Gastroesophageal sphincter (tissue), 3 donors: ENCODE measurements around the gene MYRIP.

Source experiments
- EP300 ChIP-seq: sonication (generic); formaldehyde crosslinking; IDR thresholded peaks from one replicate; pipeline ENCODE4 v1.6.1; 2017; ENCODE audit warnings: antibody characterized with exemption, mild to moderate bottlenecking
- POLR2A ChIP-seq, 2 donors: fragments of 450-650 bp; IDR thresholded peaks; one replicate each; pipeline ENCODE4 v1.6.1; 2017; ENCODE audit warnings: antibody characterized with exemption in 2 of 2, mild to moderate bottlenecking in 2 of 2, moderate library complexity in 1 of 2
- POLR2AphosphoS5 ChIP-seq: sonication (generic); formaldehyde crosslinking; IDR thresholded peaks from one replicate; pipeline ENCODE4 v1.6.1; 2017; ENCODE audit warnings: antibody characterized with exemption
- TF ChIP-seq, protein P1 (sequence below), 4 experiments: fragments of 200-600 bp in 2 of 4; fragments of 450-650 bp in 2 of 4; sonication (generic) in 1 of 4; IDR thresholded peaks; one replicate each; pipeline ENCODE4 v1.5.1; 2017 to 2019; ENCODE audit warnings: antibody characterized with exemption in 4 of 4, mild to moderate bottlenecking in 2 of 4, moderate library complexity in 2 of 4

DNA sequence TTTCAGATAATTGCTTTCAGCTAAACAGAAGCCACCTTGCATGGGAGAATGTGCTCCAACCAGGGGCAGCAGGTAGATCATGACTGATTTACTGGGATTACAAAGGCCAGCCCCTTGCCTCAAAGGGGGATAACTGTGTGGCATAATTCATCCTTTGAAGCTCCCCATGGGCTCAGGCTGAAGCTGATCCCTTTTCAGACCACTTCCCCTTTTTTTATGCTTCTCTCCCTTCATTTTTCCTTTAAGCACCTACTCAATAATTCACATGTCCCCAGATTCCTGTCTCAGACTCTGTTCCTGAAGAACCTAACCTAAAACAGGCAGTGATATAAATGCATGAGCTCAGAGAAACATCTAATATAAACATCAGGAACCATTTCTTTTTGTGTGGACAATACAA lies 8.2 kb upstream of the MYRIP start:
- TF ChIP-seq, protein P1, sequence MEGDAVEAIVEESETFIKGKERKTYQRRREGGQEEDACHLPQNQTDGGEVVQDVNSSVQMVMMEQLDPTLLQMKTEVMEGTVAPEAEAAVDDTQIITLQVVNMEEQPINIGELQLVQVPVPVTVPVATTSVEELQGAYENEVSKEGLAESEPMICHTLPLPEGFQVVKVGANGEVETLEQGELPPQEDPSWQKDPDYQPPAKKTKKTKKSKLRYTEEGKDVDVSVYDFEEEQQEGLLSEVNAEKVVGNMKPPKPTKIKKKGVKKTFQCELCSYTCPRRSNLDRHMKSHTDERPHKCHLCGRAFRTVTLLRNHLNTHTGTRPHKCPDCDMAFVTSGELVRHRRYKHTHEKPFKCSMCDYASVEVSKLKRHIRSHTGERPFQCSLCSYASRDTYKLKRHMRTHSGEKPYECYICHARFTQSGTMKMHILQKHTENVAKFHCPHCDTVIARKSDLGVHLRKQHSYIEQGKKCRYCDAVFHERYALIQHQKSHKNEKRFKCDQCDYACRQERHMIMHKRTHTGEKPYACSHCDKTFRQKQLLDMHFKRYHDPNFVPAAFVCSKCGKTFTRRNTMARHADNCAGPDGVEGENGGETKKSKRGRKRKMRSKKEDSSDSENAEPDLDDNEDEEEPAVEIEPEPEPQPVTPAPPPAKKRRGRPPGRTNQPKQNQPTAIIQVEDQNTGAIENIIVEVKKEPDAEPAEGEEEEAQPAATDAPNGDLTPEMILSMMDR (IDR thresholded peaks at IDR 0.05) = no peak
- no peak for TF ChIP-seq POLR2A (IDR thresholded peaks at IDR 0.05)
- TF ChIP-seq POLR2AphosphoS5 = no peak
- TF ChIP-seq EP300 = no peak
